Fibroblast of lung (primary cell): ENCODE data around the gene MAL.

ENCODE experiments used
- CTCF ChIP-seq, 2 donors: IDR thresholded peaks in 1 of 2; conservative IDR thresholded peaks in 1 of 2; 1 replicate in 1 of 2; 2 replicates in 1 of 2; pipeline ENCODE4 v1.5.1; 2011 to 2012; ENCODE audit warnings: low read length in 2 of 2, control low read depth in 1 of 2, inconsistent platforms in 1 of 2, low read depth in 1 of 2, mild to moderate bottlenecking in 1 of 2
- EZH2 ChIP-seq: IDR thresholded peaks from 2 replicates; pipeline ENCODE4 v1.5.1; 2012; ENCODE audit warnings: low read length, control low read depth, mild to moderate bottlenecking; ENCODE audit errors: missing control alignments

GRCh38 chr2:95041060-95041823 is 15.7 kb downstream of the MAL start:
- TF ChIP-seq CTCF (conservative IDR thresholded peaks at IDR 0.05 in 1 of 2, IDR thresholded peaks at IDR 0.05 in 1 of 2; ENCODE audit: low read depth in 1 of 2, low read length in 2 of 2) (no peak), EZH2 (no peak)
